ENCODE data around the gene VSIG4.

DNA sequence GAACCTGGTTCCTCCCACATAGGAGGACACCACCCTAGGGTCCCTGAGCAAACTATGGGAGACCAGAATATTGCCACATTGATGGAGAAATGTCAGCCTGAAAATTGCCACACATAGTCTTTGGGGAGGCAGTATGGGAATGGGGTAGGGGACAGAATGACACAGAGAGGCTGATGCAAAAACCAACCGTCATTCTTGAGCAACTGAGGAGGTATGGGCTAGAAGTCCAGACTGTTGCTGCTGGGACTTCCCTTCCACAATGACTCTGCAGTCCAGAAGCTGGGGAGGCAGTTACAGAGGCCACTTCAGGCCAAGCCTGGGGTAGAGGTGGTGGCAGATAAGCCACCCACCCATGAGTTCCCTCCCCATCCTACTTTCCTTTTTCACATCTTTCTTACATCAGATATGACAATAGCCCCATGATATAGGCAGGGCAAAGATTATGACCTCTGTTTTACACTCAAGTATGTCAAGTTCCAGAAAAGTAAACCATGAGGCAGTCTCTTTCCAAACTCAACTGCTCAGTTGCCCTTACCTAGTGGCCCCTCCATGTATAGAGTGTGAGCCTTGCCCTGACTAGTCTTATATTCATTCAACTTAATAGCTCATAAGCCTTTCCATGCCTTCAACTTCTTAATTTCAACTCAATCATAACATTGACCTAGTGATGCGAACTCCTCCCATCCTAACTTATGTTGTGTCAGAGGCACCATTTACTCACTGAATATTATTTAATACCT is 41.7 kb downstream of the VSIG4 start:
- TF ChIP-seq, protein P1, sequence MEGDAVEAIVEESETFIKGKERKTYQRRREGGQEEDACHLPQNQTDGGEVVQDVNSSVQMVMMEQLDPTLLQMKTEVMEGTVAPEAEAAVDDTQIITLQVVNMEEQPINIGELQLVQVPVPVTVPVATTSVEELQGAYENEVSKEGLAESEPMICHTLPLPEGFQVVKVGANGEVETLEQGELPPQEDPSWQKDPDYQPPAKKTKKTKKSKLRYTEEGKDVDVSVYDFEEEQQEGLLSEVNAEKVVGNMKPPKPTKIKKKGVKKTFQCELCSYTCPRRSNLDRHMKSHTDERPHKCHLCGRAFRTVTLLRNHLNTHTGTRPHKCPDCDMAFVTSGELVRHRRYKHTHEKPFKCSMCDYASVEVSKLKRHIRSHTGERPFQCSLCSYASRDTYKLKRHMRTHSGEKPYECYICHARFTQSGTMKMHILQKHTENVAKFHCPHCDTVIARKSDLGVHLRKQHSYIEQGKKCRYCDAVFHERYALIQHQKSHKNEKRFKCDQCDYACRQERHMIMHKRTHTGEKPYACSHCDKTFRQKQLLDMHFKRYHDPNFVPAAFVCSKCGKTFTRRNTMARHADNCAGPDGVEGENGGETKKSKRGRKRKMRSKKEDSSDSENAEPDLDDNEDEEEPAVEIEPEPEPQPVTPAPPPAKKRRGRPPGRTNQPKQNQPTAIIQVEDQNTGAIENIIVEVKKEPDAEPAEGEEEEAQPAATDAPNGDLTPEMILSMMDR (IDR thresholded peaks at IDR 0.05): no peak
- TF ChIP-seq POLR2AphosphoS5 (IDR thresholded peaks at IDR 0.05): no peak

Data from stomach (tissue), 4 donors.